A673 (cell line): ENCODE results near the gene PSMD10. TPM values are rescaled to one million over a fixed set of nuclear protein-coding genes. Genes with fewer than 3 reads are reported as not detected.
A peak's percentile ranks its signal among the peaks of the same experiment; 100 is the strongest.

Source experiments
- Bru-seq: library from RNA; stranded (reverse); fragments of 400-500 nt; gene quantifications from one replicate; lab custom pipeline; 2021; lab: Mats Ljungman, UMichigan
- BruChase-seq, 2 experiments: library from RNA; stranded (reverse); fragments of 400-500 nt; gene quantifications; one replicate each; lab custom pipeline; 2021; lab: Mats Ljungman, UMichigan
- BruUV-seq: library from RNA; stranded (reverse); fragments of 400-500 nt; replicated peaks from 2 replicates; lab custom pipeline; 2021; lab: Mats Ljungman, UMichigan
- CTCF ChIA-PET: fragments of 300-600 bp; sonication (Branson Sonifier 250); formaldehyde crosslinking; loops from one replicate; lab custom pipeline; 2022; ENCODE audit warnings: antibody characterized with exemption; lab: Charles Lee
- POLR2A ChIA-PET: fragments of 300-600 bp; sonication (Branson Sonifier 250); formaldehyde crosslinking; loops from one replicate; lab custom pipeline; 2022; ENCODE audit warnings: antibody characterized with exemption; ENCODE audit not compliant: low non-redundant PET; lab: Charles Lee
- DNase-seq: peaks from one replicate; pipeline ENCODE4 v3.0.0-alpha.2; 2015; ENCODE audit warnings: low spot score
- H3K27ac ChIP-seq: fragments of 200-600 bp; sonication (generic); 2 replicates; pipeline ENCODE4 v1.5.1; 2016; ENCODE audit warnings: mixed run types, low read depth, mild to moderate bottlenecking, mixed read lengths, antibody characterized with exemption, low read length; ENCODE audit not compliant: poor library complexity, severe bottlenecking
- H3K27me3 ChIP-seq: fragments of 200-600 bp; sonication (generic); replicated peaks from 2 replicates; pipeline ENCODE4 v1.6.1; 2017; ENCODE audit warnings: mixed run types, low read depth, mild to moderate bottlenecking, mixed read lengths, antibody characterized with exemption, low read length; ENCODE audit not compliant: insufficient read depth, poor library complexity
- H3K36me3 ChIP-seq: fragments of 200-600 bp; sonication (generic); 2 replicates; pipeline ENCODE4 v1.6.1; 2016; ENCODE audit warnings: mixed run types, mild to moderate bottlenecking, mixed read lengths, antibody characterized with exemption, low read length; ENCODE audit not compliant: insufficient read depth, poor library complexity, severe bottlenecking
- H3K4me1 ChIP-seq: fragments of 200-600 bp; sonication (generic); 2 replicates; pipeline ENCODE4 v1.6.1; 2017; ENCODE audit warnings: mixed run types, mild to moderate bottlenecking, mixed read lengths, antibody characterized with exemption, low read length; ENCODE audit not compliant: insufficient read depth, poor library complexity, severe bottlenecking
- H3K4me3 ChIP-seq: fragments of 200-600 bp; sonication (generic); 2 replicates; pipeline ENCODE4 v1.5.1; 2016; ENCODE audit warnings: low read depth, mixed run types, mild to moderate bottlenecking, mixed read lengths, low read length; ENCODE audit not compliant: poor library complexity, severe bottlenecking
- H3K9me3 ChIP-seq: fragments of 200-600 bp; sonication (generic); 2 replicates; pipeline ENCODE4 v1.6.1; 2016; ENCODE audit warnings: mixed run types, low read depth, mild to moderate bottlenecking, mixed read lengths, antibody characterized with exemption, low read length; ENCODE audit not compliant: poor library complexity, severe bottlenecking
- CTCF ChIP-seq: fragments of 300-800, 200-600 bp; sonication (generic); conservative IDR thresholded peaks from 2 replicates; pipeline ENCODE4 v1.5.1; 2017; ENCODE audit warnings: low read depth, mild to moderate bottlenecking, antibody characterized with exemption, low read length, moderate library complexity, mixed read lengths
- EZH2 ChIP-seq: fragments of 200-600 bp; sonication (generic); IDR thresholded peaks from 2 replicates; pipeline ENCODE4 v1.6.1; 2017; ENCODE audit warnings: borderline replicate concordance, low read depth, mild to moderate bottlenecking, mixed read lengths, antibody characterized with exemption, low read length; ENCODE audit not compliant: poor library complexity, severe bottlenecking
- intact Hi-C: fragments of 100-400 bp; cut with micrococcal nuclease; formaldehyde crosslinking; loops from one replicate; pipeline ENCODE4 v1.10.0; 2022; ENCODE audit not compliant: unreplicated experiment
- long read RNA-seq: library from polyadenylated mRNA; stranded (forward); transcript quantifications from one replicate; pipeline ENCODE4 v2.0.0, GENCODE V29; 2022
- total RNA-seq: library from RNA; stranded (reverse); gene quantifications from 2 replicates; pipeline ENCODE4 v1.2.3, GENCODE V29; 2021

Gene PSMD10, protein sequence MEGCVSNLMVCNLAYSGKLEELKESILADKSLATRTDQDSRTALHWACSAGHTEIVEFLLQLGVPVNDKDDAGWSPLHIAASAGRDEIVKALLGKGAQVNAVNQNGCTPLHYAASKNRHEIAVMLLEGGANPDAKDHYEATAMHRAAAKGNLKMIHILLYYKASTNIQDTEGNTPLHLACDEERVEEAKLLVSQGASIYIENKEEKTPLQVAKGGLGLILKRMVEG
- total RNA-seq (49.6 and 52.0 TPM in 2 replicates), Bru-seq, nascent RNA (percentile 78 among the genes with signal in this experiment), BruChase-seq, experiment 1, labeled RNA remaining after a 2-hour chase (percentile 84 among the genes with signal in this experiment), BruChase-seq, experiment 2, labeled RNA remaining after a 6-hour chase (percentile 94 among the genes with signal in this experiment)
- long read RNA-seq, transcript PSMD10-204 (5 exons, 768 nt), result minor isoform, 11 of 109 reads
- long read RNA-seq, transcript PSMD10-201 (5 exons, 1,546 nt), result major isoform, 87 of 109 reads
- long read RNA-seq, partial matches to known transcripts, result 3 of 109 reads
- long read RNA-seq, other reads (novel, unspliced or antisense), result 8 of 109 reads

DNA sequence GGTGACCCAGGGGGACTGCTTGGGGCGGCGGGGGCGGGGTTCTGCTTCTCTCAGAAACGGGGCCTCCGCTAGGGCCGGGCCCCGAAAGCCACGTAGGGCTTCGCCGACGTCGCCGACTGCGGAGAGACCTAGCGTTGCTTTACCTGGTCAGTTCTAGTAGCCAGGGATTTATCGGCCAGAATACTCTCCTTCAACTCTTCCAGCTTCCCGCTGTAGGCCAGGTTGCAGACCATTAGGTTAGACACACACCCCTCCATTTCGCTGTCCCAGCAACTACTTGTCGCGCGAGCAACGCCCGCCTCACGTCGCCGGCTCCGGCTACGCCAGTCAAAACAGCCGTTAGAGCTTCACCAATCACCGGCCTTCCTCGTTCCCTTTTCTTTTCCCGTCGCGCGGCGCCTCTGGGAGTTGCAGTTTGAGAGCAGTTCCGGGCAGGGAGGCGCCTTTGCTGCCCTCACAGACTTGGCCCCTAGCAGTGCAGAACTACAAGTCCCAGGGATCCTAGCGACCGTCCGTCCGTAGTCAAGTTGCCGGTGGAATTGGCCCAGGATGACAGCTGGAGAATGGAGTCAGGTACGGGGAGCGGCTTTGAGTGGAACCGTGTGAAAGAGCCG is at the start of gene PSMD10, which contains the start of gene ATG4A:
TSS of gene PSMD10 (minus strand) at position 279 of the 614 bp plus-strand sequence. CDS start at position 257, 22 bp downstream.
TSS of gene ATG4A (plus strand) at position 515 of the 614 bp plus-strand sequence. CDS start at position 564, 49 bp downstream.
- no TSS peak for BruUV-seq
- POLR2A ChIA-PET, result interaction anchor here (0.6 kb wide), 1 partner anchor 1225 kb away, joined by 3 read pairs; no protein-coding TSS in a partner anchor
- intact Hi-C loops, result no loop called here

DNA sequence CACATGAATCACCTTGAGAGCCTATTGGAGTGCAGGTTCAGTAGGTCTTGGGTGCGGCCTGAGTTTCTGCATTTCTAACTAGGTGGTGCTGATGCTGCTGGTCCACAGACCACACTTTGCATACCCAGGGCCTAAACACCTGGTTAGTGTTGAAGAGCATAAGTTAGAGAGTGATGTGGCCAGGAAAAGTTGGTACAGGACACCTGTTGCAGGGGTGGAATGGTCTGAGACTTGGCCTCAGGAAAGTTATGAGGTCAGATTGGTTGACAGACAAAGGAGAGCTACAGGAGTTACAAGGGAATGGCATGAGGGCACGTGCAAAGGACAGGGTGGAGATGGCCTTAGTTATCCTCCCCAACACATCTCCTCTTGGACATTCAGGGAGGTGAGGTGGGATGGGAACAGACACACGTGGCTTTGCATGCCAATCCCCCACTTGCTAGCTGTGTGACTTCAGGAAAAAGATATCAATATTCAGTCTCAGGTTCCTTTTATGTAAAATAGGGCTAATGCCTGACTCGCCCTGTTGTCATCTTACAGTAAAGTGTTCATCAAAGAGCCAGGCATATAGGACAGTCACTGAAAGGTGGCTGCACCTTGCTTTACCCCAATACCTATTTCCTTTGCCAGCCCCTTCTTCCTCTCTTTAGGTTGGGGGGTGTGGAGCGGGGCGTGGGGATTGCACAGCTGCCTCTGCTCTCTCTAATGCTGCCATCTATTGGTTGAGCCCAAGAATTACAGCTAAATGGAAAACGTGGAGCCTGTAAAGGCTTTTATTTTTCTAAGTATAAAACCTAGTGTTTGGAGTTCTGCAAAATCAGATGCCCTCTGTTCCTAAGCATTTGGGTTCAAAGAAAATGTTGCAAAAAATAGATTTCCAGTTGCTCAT is 47.7 kb upstream of the PSMD10 start:
- Histone ChIP-seq H3K27me3 (no peaks in the 10 kb centered on the region), H3K36me3 (no peaks in the 10 kb centered on the region), H3K4me1 (no peaks in the 10 kb centered on the region), H3K27ac (no peak overlapping the region), H3K9me3 (no peaks in the 10 kb centered on the region), H3K4me3 (no peak overlapping the region)
- intact Hi-C loops, result no loop called here
- ChIA-PET CTCF (no interaction called here), POLR2A (no interaction called here)
- BruUV-seq, result no TSS peak
- peak; percentile 12 for DNase-seq
- TF ChIP-seq EZH2 (no peak), CTCF (peak; percentile 66)

More for the DNA sequence above, at the start of gene PSMD10, which contains the start of gene ATG4A:
- Histone ChIP-seq H3K27ac (peak within 1 kb of the TSS; percentile 75), H3K4me3 (peak within 1 kb of the TSS; percentile 64), H3K9me3 (no peaks in the 10 kb centered on the region), H3K36me3 (peaks cover 8% of the 10 kb centered on the region), H3K27me3 (no peaks in the 10 kb centered on the region), H3K4me1 (no peaks in the 10 kb centered on the region)
- DNase-seq, result peak; percentile 96
- CTCF ChIA-PET, result no interaction called here
- TF ChIP-seq EZH2, result no peak
- TF ChIP-seq CTCF, result no peak

DNA sequence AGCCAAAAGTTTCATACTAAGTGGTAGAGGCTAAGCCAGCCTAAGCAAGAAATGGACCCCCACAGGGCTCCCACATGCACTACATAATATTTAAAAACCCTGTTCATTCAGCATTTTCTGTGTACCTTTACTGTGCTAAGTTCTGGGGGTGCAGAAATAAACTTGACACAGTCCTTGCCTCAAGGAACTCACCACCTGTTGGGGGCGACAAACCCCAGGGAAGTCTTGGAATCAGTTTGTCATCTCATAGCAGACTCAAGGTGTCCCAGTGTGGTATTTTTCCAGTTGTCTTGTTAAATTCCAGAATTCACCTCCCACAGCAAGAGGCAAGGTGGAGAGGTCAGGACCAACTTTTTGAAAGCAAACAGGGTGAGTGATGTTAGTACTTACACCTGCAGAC is 43.4 kb upstream of the PSMD10 start:
- POLR2A ChIA-PET, result no interaction called here
- 0 out of 2 replicates have a peak, but pooled peaks have one; percentile 8 for TF ChIP-seq CTCF
- TF ChIP-seq EZH2, result no peak
- Histone ChIP-seq H3K4me1 (no peaks in the 10 kb centered on the region), H3K36me3 (no peaks in the 10 kb centered on the region), H3K4me3 (no peak overlapping the region), H3K9me3 (no peaks in the 10 kb centered on the region), H3K27ac (no peak overlapping the region), H3K27me3 (no peaks in the 10 kb centered on the region)
- DNase-seq, result no peak
- intact Hi-C loops, result no loop called here
- no TSS peak for BruUV-seq
- CTCF ChIA-PET, result no interaction called here
